CD4-positive, alpha-beta T cell (primary cell): ENCODE measurements around the gene SFR1. TPM values are rescaled to one million over a fixed set of nuclear protein-coding genes. Genes with fewer than 3 reads are reported as not detected.

Experiments
- ATAC-seq: fragments of 200-7000 bp; cut with Tn5 transposase; one replicate; pipeline ENCODE4 v1.10.0; 2022; ENCODE audit warnings: mild to moderate bottlenecking; ENCODE audit not compliant: poor library complexity
- CTCF ChIA-PET: fragments of 350-600 bp; sonication (Branson Sonifier 250); formaldehyde crosslinking; loops from one replicate; lab custom pipeline; 2021; ENCODE audit warnings: antibody characterized with exemption, inconsistent platforms; lab: Charles Lee
- POLR2A ChIA-PET: fragments of 350-600 bp; sonication (Branson Sonifier 250); formaldehyde crosslinking; loops from one replicate; lab custom pipeline; 2021; ENCODE audit warnings: antibody characterized with exemption, inconsistent platforms; lab: Charles Lee
- DNase-seq, 14 experiments: peaks; one replicate each; pipeline ENCODE4 v3.0.0-alpha.2; 2013 to 2020; ENCODE audit warnings: mixed read lengths in 2 of 14
- H3K27ac ChIP-seq, 2 donors: one replicate each; pipeline versions ENCODE4 v1.5.1 to v1.7.0; 2013; ENCODE audit warnings: low read length in 2 of 2, low read depth in 1 of 2, mild to moderate bottlenecking in 1 of 2
- H3K27me3 ChIP-seq, 2 experiments: 1 replicate in 1 of 2; 2 replicates in 1 of 2; pipeline versions ENCODE4 v1.6.1 to v1.7.0; 2013; ENCODE audit warnings: low read length in 2 of 2, control low read depth in 1 of 2, mild to moderate bottlenecking in 1 of 2, moderate library complexity in 1 of 2; ENCODE audit not compliant: insufficient read depth in 2 of 2, control insufficient read depth in 1 of 2
- H3K36me3 ChIP-seq: one replicate; pipeline ENCODE4 v1.6.1; 2013; ENCODE audit warnings: low read length, control low read depth; ENCODE audit not compliant: insufficient read depth
- H3K4me1 ChIP-seq: one replicate; pipeline ENCODE4 v1.6.1; 2013; ENCODE audit warnings: low read length, control low read depth; ENCODE audit not compliant: insufficient read depth
- H3K4me3 ChIP-seq: one replicate; pipeline ENCODE4 v1.5.1; 2013; ENCODE audit warnings: mild to moderate bottlenecking, low read length, moderate library complexity
- H3K9me3 ChIP-seq, 2 experiments: 1 replicate in 1 of 2; 2 replicates in 1 of 2; pipeline versions ENCODE4 v1.6.1 to v1.7.0; 2013; ENCODE audit warnings: low read length in 2 of 2, mild to moderate bottlenecking in 2 of 2, control low read depth in 1 of 2, moderate library complexity in 1 of 2; ENCODE audit not compliant: control insufficient read depth in 1 of 2, insufficient read depth in 1 of 2
- H3K27ac Mint-ChIP-seq: one replicate; pipeline ENCODE4 v1.8.0; 2020; ENCODE audit warnings: mixed read lengths
- H3K27me3 Mint-ChIP-seq: one replicate; pipeline ENCODE4 v1.8.0; 2021; ENCODE audit warnings: mixed read lengths
- H3K36me3 Mint-ChIP-seq: one replicate; pipeline ENCODE4 v1.8.0; 2021; ENCODE audit warnings: low read depth, mixed read lengths
- H3K4me1 Mint-ChIP-seq: one replicate; pipeline ENCODE4 v1.8.0; 2021; ENCODE audit warnings: low read depth, mixed read lengths
- H3K4me3 Mint-ChIP-seq: one replicate; pipeline ENCODE4 v1.8.0; 2020; ENCODE audit warnings: mild to moderate bottlenecking, mixed read lengths
- H3K9me3 Mint-ChIP-seq: one replicate; pipeline ENCODE4 v1.8.0; 2020; ENCODE audit warnings: mixed read lengths
- intact Hi-C, 2 experiments: fragments of 100-400 bp; cut with DNase I in 1 of 2; cut with micrococcal nuclease in 1 of 2; formaldehyde crosslinking; loops; one replicate each; pipeline versions ENCODE4 v1.15.1 to v1.9.0; 2023 to 2025; cut with DNase I, micrococcal nuclease
- total RNA-seq, 174 experiments: library from RNA in 2 of 174; stranded (reverse) in 2 of 174; gene quantifications; one replicate each; pipeline ENCODE4 v1.2.3 and lab custom pipeline; 2021 to 2026
- TF ChIP-seq, protein P1 (sequence below): fragments of 200-600 bp; IDR thresholded peaks from one replicate; pipeline ENCODE4 v1.8.0; 2022; ENCODE audit warnings: antibody characterized with exemption, mild to moderate bottlenecking

Gene SFR1
- total RNA-seq, 2 experiments from 2014 or later = 7.2 to 7.7 TPM

DNA sequence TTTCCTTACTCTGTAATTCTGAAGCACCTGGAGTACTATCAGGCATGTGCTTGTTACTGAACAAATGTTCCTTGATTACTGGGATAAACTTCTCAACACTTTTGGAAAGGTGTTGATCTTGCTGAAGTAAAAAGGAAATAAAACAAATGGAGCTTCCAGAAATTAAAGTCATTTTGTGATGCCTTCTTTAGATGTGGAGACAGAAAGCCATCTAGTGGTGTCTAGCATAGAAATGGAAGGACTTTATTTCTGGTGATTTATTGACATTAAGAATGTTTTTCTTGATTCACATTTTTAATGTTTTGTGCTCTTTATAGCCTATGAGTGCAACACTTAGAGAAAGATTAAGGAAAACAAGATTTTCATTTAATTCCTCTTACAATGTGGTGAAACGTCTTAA, 1.4 kb downstream of the SFR1 start:
- DNase-seq (peak in 3 of 14 experiments; percentile 18 to 33 (median 32)), ATAC-seq (no peak)
- Histone ChIP-seq H3K27ac (no peak overlapping the region), H3K4me3 (no peak overlapping the region), H3K36me3 (peaks cover 9% of the 10 kb centered on the region), H3K27me3 (no peaks in the 10 kb centered on the region), H3K4me1 (peaks cover 10% of the 10 kb centered on the region), H3K9me3 (no peaks in the 10 kb centered on the region)
- H3K27me3 Mint-ChIP-seq = no peaks in the 10 kb centered on the region
- peak overlapping the region; percentile 100 for H3K27ac Mint-ChIP-seq
- TF ChIP-seq, protein P1, sequence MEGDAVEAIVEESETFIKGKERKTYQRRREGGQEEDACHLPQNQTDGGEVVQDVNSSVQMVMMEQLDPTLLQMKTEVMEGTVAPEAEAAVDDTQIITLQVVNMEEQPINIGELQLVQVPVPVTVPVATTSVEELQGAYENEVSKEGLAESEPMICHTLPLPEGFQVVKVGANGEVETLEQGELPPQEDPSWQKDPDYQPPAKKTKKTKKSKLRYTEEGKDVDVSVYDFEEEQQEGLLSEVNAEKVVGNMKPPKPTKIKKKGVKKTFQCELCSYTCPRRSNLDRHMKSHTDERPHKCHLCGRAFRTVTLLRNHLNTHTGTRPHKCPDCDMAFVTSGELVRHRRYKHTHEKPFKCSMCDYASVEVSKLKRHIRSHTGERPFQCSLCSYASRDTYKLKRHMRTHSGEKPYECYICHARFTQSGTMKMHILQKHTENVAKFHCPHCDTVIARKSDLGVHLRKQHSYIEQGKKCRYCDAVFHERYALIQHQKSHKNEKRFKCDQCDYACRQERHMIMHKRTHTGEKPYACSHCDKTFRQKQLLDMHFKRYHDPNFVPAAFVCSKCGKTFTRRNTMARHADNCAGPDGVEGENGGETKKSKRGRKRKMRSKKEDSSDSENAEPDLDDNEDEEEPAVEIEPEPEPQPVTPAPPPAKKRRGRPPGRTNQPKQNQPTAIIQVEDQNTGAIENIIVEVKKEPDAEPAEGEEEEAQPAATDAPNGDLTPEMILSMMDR = peak; percentile 27
- peak overlapping the region; percentile 86 for H3K4me3 Mint-ChIP-seq
- ChIA-PET CTCF (interaction anchor here (1.0 to 3.5 kb wide), 3 partner anchors 95 to 233 kb away, joined by 3 to 13 read pairs (median 5); no protein-coding TSS in a partner anchor), POLR2A (interaction anchor here (0.8 to 3.9 kb wide), 5 partner anchors 146 to 411 kb away, joined by 3 to 45 read pairs (median 4); partner anchors contain the start of genes GSTO2 and SLK)
- intact Hi-C loops = loop anchor here (1.0 to 10.0 kb wide), 6 partner anchors 95 to 929 kb away; partner anchors contain the start of genes CFAP43 (in 1 of the 2) and NT5C2 (in 1 of the 2)
- no peaks in the 10 kb centered on the region for H3K9me3 Mint-ChIP-seq
- H3K36me3 Mint-ChIP-seq = peaks cover 34% of the 10 kb centered on the region
- H3K4me1 Mint-ChIP-seq = peaks cover 37% of the 10 kb centered on the region

DNA sequence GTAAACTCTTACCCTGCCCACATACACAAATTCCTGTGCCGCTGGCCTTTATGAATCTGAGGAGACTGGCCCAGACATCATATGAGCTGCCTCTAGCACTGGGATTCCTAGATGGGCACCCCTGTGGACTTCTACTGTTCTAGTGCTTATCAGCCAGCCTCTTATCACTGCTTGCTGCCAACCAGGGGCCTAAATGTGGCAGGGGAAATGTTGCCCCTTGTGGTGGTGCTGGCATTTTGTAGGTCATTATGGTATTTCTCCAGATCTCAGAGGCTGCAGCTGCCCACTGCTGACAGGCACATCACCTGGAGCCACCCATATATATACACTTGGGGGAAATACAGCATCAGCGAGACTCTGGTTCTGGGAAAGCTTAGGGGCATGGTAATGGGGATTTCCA, 5.4 kb downstream of the SFR1 start:
- peaks cover 18% of the 10 kb centered on the region for H3K4me1 Mint-ChIP-seq
- H3K27me3 ChIP-seq = no peaks in the 10 kb centered on the region
- no peak overlapping the region for H3K27ac Mint-ChIP-seq

DNA sequence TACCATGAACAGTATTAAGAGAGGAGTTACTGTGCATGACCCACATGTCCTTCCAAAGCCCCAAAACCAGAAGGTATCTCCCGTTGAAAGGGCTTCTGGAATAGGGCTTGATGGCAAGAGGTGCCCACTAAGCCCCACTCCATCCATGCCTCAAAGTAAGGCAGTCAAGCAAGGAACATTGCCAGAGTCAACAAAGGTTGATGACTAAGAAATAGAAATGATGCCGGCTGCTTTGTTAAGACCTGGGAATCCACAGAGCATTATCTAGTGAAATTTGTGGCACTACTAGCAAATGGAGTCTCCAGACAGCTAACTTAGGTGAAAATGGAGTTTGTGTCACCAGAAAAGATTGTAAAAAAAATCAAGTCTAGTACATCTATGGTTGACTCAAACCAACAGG, 6.2 kb downstream of the SFR1 start:
- H3K4me1 ChIP-seq = no peaks in the 10 kb centered on the region
- H3K27me3 ChIP-seq = no peaks in the 10 kb centered on the region
- H3K4me3 ChIP-seq = no peak overlapping the region
- TF ChIP-seq, protein P1 = no peak
- no peaks in the 10 kb centered on the region for H3K9me3 ChIP-seq
- Mint-ChIP-seq H3K9me3 (no peaks in the 10 kb centered on the region), H3K4me3 (no peak overlapping the region), H3K36me3 (peaks cover 17% of the 10 kb centered on the region), H3K27me3 (peaks cover 8% of the 10 kb centered on the region), H3K4me1 (peaks cover 10% of the 10 kb centered on the region), H3K27ac (no peak overlapping the region)
- intact Hi-C loops = loop anchor here in 1 of 2 experiments (10.0 kb wide), 1 partner anchor 933 kb away; the partner anchor contains the start of gene NT5C2
- DNase-seq (no peak), ATAC-seq (no peak)
- no peak overlapping the region for H3K27ac ChIP-seq
- CTCF ChIA-PET = interaction anchor here (1.4 kb wide), 1 partner anchor 100 kb away, joined by 4 read pairs; no protein-coding TSS in a partner anchor
- H3K36me3 ChIP-seq = peaks cover 9% of the 10 kb centered on the region
- POLR2A ChIA-PET = no interaction called here

More for the DNA sequence above, 5.4 kb downstream of the SFR1 start:
- Mint-ChIP-seq H3K9me3 (no peaks in the 10 kb centered on the region), H3K27me3 (no peaks in the 10 kb centered on the region), H3K36me3 (peaks cover 19% of the 10 kb centered on the region), H3K4me3 (no peak overlapping the region)
- H3K36me3 ChIP-seq = peaks cover 9% of the 10 kb centered on the region
- CTCF ChIA-PET = interaction anchor here (1.4 kb wide), 1 partner anchor 99 kb away, joined by 4 read pairs; no protein-coding TSS in a partner anchor
- H3K4me1 ChIP-seq = peaks cover 1% of the 10 kb centered on the region
- no peak overlapping the region for H3K27ac ChIP-seq
- DNase-seq (peak in 3 of 14 experiments; percentile 10 to 48 (median 39)), ATAC-seq (no peak)
- intact Hi-C loops = loop anchor here in 1 of 2 experiments (10.0 kb wide), 1 partner anchor 933 kb away; the partner anchor contains the start of gene NT5C2
- TF ChIP-seq, protein P1 = no peak
- H3K4me3 ChIP-seq = no peak overlapping the region
- H3K9me3 ChIP-seq = no peaks in the 10 kb centered on the region
- POLR2A ChIA-PET = no interaction called here
